GM21717 (cell line): ENCODE data around the gene ARMC5.

Source experiments
- ATAC-seq: cut with Tn5 transposase; IDR thresholded peaks from one replicate; pipeline ENCODE4 v1.9.1; 2021; ENCODE audit warnings: mild to moderate bottlenecking, moderate library complexity; ENCODE audit not compliant: unreplicated experiment

Gene ARMC5

DNA sequence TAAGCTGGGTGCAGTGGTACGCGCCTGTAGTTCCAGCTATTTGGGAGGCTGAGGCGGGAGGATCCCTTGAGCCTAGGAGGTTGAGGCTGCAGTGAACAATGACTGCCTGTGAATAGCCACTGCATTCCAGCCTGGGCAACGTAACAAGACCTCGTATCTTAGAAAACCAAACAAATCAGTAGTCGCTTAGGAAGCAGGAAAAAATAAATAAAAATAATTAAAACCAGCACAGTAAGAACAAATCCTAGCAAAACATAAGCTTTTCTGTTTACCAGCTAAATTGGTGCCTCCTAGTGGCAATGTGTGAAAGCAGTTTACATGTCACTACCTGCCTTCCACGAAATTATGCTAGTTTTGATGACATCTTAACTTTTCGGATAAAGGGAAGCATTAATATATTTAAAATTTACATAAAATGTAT lies 1.3 kb downstream of the ARMC5 start:
- no peak for ATAC-seq

DNA sequence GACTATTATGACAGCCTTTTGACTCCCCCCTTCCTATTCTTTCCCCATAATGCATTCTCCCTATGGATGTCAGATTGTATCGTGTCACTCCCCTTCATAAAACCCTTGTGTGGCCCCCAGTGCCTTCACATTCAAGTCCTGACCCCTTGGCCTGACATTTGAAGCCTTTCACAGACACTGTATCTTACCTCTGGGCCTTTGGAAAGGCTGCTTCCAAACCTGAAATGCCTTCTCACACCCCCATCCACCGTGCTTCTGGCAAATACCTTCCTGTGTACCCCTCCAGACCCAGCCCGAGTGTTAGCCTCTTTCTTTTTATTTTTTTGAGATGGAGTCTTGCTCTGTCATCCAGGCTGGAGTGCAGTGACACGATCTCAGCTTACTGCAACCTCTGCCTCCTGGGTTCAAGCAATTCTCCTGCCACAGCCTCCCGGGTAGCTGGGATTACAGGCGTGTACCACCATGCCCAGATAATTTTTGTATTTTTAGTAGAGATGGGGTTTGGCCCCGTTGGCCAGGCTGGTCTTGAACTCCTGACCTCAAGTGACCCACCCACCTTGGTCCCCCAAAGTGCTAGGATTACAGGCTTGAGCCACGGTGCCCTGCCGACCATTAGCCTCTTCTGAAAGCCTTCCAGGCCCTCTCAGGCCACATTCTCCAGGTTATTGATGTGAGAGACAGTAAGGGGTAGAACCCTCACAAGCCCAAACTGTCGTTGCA lies 2.1 kb downstream of the ARMC5 start:
- ATAC-seq, result no peak

DNA sequence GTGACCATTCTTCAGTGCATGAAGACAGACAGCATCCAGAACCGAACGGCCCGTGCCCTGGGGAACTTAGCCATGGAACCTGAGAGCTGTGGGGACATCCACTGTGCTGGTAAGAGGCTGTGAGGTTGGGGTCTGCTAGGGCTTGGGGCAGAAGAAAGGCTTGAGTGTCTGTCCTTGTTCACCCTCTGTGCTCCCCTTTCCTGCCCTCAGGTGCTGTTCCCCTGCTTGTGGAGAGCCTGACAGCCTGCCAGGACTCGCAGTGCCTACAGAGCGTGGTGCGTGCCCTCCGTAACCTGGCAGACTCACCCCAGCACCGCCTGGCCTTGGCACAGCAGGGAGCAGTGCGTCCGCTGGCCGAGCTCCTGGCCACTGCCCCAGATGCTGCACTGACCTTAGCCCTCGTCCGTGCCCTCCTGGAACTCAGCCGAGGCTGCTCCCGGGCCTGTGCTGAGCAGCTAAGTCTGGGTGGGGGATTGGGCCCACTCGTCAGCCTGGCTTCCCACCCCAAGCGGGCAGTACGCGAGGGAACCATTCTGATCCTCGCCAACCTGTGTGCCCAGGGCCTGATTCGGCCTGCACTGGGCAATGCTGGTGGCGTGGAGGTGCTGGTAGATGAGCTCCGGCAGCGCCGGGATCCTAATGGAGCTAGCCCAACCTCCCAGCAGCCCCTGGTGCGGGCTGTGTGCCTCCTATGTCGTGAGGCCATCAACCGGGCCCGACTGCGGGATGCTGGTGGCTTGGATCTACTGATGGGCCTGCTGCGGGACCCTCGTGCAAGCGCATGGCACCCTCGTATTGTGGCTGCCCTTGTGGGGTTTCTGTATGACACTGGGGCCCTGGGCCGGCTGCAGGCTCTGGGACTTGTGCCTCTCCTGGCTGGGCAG lies 2.9 kb downstream of the ARMC5 start:
- ATAC-seq, result no peak

DNA sequence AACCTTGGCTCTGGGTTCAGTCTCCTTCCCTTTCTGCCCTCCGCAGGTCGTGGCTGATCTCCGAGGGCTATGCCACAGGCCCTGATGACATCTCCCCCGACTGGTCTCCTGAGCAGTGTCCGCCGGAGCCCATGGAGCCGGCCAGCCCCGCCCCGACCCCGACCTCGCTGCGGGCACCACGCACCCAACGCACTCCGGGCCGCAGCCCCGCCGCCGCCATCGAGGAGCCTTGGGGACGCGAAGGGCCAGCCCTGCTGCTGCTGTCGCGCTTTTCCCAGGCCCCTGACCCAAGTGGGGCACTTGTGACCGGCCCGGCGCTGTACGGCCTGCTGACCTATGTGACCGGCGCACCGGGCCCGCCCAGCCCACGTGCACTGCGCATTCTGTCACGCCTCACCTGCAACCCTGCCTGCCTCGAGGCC lies 5.1 kb downstream of the ARMC5 start:
- no peak for ATAC-seq

DNA sequence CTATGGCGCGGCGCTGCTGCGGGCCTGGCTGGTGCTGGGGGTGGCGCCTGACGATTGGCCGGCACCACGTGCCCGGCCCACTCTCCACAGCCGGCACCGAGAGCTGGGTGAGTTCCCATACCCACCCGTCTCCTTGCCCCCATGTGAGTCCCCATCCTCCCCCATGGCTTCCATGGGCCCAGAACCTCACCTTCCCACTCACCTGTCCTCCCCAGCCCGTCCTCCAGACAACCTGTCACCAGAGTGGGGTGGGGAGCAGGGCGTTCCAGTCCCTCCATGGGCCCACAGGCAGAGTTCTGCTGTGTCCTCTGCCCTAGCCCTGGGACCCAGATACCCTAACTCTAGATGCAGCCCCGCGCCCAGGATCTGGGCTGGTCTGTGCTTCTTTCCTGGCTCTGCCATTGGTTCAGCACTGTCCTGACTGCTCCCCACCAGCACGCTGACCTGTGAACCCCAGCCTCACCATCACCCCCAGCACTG lies 5.5 kb downstream of the ARMC5 start:
- no peak for ATAC-seq

DNA sequence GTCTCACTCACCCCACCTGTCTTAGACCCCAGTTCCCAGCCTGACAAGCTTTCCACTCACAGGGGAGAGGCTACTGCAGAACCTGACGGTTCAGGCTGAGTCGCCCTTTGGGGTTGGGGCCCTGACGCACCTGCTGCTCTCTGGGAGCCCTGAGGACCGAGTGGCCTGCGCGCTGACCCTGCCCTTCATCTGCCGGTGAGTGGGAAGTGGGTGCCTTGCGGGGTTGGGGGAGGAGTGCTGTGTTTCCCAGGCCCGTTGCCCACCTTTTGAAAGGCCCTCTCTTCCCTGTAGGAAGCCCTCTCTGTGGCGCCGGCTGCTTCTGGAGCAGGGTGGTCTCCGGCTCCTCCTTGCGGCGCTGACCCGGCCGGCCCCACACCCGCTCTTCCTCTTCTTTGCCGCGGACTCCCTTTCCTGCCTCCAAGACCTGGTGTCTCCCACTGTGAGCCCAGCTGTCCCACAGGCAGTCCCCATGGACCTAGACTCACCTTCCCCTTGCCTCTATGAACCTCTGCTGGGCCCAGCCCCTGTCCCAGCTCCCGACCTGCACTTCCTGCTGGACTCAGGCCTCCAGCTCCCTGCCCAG lies 6.6 kb downstream of the ARMC5 start:
- ATAC-seq, result no peak

DNA sequence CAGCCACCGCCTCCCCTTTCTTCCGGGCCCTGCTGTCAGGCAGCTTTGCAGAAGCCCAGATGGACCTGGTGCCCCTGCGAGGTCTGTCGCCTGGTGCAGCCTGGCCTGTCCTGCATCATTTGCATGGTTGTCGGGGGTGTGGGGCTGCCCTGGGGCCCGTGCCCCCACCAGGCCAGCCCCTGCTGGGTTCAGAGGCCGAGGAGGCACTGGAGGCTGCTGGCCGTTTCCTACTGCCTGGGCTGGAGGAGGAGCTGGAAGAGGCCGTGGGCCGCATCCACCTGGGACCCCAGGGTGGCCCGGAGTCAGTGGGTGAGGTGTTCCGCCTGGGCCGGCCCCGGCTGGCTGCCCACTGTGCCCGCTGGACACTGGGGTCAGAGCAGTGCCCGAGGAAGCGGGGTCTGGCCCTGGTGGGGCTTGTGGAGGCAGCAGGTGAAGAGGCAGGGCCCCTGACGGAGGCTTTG lies 7.1 kb downstream of the ARMC5 start:
- ATAC-seq, result no peak

DNA sequence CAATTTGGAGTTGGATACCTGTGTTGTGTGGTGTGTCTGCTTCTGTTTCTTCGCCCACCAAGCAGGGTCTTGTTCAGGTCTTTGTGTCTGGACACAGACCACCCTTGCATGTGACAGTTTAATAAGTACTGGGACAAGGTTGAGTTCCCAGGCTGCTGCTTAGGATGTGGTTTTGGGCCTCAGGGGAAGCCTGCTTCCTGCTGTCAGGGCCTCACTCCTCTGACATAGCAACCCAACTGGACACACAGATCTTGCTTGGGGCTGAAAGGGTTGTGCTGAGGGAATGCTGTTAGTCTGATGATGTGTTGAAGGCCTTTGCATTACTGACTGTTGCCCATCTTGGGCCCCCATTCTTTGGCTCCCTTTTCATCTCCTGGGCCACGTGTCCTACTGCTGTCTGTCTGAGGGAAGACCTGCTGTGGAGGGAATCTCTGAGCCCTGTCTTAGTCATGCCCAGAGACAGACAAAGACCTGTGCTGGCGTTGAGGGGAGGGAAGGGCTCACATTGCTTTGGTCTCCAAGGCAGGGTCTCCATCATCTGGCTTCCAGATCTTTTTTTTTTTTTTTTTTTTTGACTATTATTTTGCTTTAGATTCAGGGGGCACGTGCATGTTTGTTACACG lies 8.0 kb downstream of the ARMC5 start:
- ATAC-seq, result no peak

DNA sequence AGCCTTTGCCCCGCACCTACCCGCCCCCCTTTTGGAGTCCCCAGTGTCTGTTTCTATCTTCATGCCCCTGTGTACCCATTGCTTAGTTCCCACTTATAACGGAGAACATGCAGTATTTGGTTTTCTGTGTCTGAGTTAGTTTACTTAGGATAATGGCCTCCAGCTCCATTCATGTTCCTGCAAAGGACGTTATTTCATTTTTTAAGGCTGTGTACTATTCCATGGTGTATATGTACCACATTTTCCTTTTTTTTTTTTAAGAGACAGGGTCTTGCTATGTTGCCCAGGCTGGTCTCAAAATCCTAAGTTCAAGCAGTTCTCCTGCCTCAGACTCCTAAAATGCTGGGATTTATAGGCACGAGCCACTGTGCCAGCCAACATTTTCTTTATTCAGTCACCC lies 8.6 kb downstream of the ARMC5 start:
- ATAC-seq, result no peak

DNA sequence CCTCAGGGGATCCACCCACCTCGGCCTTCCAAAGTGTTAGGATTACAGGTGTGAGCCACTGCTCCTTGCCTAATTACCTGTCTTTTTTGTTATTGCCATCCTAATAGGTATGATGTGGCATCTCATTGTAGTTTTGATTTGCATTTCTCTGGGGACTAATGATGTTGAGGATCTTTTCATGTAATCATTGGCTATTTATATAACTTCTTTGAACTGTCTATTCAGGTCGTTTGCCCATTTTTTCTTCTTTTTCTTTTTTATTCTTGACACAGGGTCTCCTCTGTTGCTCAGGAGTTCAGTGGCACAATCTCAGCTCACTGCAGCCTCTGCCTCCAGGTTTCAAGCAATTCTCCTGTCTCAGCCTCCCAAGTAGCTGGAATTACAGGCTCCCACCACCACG lies 11.3 kb downstream of the ARMC5 start:
- no peak for ATAC-seq

DNA sequence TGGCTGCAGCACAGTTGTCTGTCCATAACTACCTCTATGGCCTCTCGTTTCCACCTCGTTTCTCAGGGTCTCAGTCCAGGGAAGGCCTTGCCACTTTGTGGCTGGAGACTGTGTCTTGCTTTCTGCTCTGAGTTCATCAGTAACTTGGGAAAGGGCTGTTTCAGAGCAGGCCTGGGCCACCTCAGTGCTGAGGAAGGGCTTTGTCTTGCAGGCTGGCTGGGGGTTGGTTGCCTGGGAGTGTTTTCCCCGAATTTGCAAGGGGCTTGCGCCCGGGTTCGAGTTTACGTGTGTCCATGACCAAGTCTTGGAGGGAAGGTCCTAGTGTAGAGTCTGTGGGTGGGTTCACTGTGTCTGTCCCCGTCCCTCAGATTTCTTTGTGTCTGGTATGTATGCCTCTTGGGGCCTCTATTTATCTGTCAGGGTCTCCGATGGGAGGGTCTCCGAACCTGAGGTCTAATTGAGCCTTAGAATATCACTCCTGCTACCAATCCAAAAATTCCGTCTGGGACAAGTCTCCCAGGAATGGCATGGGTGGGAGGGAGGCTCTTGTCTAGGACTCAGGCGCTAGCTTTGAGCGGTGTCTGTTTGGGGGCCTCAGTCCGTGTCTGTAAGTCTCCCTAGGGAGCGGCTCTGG lies 12.1 kb downstream of the ARMC5 start:
- ATAC-seq, result no peak

DNA sequence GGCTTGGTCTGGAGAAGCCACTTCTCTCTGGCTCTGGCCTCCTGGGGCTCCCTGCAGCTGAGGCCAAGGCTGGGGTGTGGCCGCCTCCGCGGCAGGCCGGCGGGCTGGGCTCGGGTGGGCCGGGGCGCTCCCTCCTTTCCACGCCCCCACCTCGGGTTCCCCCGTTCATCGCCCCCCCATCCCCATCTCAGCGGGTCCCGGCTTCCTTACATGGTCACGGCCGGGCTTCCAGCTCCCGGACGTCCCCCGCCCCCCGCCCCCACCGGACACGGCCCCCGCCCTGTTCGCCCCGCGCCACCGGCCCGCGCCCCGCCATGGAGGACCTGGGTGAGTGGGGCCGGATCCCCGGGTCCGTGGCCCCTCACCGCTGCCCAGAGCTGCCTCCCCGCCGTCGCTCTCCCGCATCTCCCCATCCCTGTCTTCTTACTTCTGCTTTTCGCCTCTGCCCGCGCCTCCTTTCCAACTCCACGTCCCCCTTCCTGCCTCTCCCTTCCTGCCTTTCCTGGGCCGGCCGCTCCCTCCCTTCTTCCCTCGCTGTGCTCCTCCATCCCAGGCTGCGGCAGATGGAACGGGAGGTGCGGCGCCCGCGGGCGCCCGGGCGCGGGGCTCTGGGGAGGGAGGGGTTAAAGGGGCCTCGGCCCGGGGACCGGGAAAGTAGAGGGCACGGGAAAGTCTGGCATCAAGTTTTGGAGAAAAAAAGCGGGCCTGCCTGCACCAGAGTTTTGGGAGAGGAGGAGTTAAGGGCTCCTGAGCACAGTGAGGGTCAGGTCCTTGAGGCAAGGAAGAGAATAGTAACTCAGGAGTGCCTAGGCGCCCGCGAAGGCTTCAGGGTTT lies 12.8 kb downstream of the ARMC5 start, which contains the start of gene TGFB1I1:
TGFB1I1 (plus strand) TSS at position 278 of the 834 bp plus-strand sequence; CDS start at position 315, 37 bp downstream.
- ATAC-seq, result no peak

DNA sequence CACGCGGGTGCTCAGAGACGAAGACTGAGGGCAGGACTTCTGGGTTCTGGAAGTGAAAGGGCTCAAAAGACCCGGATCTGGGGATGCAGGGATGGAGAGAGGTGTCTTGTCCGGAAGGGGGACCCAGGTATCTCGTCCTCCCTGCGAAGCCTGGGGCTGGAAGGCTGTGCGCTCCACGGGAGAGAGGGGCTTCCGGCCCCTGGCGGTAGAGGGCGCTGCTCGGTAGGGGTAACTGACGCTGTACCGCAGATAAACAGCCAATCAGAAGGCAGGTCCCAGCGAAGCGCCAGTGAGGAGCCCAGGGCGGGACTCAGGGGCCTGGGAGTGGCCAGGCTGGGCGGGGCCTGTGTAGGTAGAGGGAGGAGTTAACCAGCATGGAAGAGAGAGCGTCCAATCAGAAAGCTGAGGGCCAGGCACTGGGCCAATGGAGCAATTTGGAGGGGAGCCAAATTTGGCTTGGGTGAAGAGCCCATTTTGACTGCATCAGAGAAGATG lies 13.5 kb downstream of the ARMC5 start:
- no peak for ATAC-seq

DNA sequence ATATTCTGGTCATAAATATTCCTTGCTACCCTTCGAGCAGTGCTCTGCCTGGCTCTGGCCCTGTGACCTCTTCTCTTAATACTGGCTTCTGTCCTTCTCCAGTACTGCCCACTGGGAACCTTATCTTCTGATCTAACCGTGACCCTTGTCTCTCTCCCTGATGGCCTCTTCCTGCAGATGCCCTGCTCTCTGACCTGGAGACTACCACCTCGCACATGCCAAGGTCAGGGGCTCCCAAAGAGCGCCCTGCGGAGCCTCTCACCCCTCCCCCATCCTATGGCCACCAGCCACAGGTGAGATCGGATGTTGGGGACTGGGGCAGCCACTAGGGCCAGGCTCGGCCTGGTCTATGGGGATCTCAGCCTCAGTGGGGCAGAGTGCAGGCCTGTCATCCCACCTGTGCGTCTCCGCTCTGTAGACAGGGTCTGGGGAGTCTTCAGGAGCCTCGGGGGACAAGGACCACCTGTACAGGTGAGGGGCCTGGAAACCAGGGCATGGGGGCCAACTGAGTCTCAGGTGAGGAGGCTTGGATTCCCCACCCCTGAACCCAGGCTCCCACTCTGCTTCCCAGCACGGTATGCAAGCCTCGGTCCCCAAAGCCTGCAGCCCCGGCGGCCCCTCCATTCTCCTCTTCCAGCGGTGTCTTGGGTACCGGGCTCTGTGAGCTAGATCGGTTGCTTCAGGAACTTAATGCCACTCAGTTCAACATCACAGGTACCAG lies 14.1 kb downstream of the ARMC5 start:
- no peak for ATAC-seq

DNA sequence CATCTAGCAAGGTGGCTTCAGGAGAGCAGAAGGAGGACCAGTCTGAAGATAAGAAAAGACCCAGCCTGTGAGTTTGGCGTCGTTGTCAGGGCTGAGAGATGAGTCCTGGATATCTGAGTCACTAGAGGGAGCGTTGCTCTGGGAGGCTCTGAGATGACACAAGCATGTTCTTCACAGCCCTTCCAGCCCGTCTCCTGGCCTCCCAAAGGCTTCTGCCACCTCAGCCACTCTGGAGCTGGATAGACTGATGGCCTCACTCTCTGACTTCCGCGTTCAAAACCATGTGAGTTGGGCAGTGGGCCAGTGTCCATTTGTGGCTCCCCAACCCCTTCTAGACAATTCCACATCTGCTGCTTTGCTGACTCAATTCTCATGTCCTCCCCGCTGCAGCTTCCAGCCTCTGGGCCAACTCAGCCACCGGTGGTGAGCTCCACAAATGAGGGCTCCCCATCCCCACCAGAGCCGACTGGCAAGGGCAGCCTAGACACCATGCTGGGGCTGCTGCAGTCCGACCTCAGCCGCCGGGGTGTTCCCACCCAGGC lies 14.9 kb downstream of the ARMC5 start:
- ATAC-seq, result no peak

DNA sequence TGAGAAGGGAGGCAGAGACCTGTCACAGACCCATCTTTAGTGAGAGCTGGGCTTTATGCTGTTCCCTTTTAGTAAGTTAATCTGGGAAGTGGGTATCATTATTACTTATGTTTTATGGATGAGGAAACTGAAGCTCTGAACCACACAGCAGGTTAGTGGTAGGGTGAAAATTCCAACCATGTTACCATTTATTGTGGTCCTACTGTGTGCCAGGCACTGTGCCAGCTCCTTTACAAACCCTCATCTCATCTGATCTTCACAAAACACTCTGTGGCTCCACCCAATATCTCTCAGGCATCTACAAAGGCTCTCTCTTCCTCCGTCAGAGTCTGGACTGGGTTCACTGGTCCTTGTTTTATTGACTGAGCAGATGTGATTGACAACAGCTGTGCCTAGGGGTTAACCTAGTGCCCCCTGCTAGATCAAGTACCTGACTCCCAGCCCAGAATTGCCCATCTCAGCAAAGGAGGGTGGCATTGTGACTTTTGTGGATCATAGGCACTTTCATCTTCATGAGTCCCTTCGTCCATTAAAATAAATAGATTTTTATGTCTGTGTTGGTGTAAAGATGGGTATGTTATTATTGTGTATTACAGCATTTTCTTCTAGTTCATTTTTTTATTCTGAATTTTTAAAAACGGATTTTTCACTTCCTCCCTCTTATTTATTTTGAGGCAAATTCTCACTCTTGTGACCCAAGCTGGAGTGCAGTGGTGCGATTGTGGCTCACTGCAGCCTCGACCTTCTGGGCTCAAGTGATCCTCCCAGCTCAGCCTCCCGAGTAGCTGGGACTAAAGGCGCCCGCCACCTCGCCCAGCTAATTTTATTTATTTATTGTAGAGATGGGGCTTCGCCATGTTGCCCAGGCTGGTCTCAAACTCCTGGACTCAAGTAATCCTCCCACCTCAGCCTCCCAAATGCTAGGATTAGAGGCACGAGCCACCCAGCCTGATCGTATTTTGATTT lies 15.8 kb downstream of the ARMC5 start:
- no peak for ATAC-seq

DNA sequence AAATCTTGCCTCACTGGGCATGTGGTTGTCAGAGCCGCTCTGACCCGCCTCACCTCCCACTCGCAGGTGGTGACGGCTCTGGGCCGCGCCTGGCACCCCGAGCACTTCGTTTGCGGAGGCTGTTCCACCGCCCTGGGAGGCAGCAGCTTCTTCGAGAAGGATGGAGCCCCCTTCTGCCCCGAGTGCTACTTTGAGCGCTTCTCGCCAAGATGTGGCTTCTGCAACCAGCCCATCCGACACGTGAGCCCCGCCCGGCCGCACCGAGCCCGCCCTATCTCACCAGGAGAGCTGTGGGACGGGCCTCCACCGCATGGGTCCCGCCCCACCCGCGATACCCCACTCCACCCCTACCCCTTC lies 16.6 kb downstream of the ARMC5 start:
- no peak for ATAC-seq
